ENCODE results near the gene GAB2. TPM values are rescaled to one million over a fixed set of nuclear protein-coding genes. Genes with fewer than 3 reads are reported as not detected.

Gene GAB2
- total RNA-seq, 6 experiments from 2014 or later: 3.8 to 10.2 (median 4.5) TPM

- ATAC-seq: peak in 1 of 4 donors; percentile 12
- intact Hi-C loops (cut with DNase I): no loop called here
- H3K27me3 ChIP-seq: no peaks in the 10 kb centered on the region
- H3K4me3 ChIP-seq: no peak overlapping the region
- 82% methylated on average over 1 of the region's 1 CpG for WGBS (ENCODE audit: insufficient coverage, low coverage, low lambda C conversion rate, missing lambda C conversion rate)
- no peak overlapping the region for H3K27ac ChIP-seq
- TF ChIP-seq, protein P1, sequence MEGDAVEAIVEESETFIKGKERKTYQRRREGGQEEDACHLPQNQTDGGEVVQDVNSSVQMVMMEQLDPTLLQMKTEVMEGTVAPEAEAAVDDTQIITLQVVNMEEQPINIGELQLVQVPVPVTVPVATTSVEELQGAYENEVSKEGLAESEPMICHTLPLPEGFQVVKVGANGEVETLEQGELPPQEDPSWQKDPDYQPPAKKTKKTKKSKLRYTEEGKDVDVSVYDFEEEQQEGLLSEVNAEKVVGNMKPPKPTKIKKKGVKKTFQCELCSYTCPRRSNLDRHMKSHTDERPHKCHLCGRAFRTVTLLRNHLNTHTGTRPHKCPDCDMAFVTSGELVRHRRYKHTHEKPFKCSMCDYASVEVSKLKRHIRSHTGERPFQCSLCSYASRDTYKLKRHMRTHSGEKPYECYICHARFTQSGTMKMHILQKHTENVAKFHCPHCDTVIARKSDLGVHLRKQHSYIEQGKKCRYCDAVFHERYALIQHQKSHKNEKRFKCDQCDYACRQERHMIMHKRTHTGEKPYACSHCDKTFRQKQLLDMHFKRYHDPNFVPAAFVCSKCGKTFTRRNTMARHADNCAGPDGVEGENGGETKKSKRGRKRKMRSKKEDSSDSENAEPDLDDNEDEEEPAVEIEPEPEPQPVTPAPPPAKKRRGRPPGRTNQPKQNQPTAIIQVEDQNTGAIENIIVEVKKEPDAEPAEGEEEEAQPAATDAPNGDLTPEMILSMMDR (IDR thresholded peaks at IDR 0.05): no peak
- TF ChIP-seq POLR2A (IDR thresholded peaks at IDR 0.05): no peak
- no peaks in the 10 kb centered on the region for H3K9me3 ChIP-seq
- peaks cover 0 to 2% (median 0%) of the 10 kb centered on the region in 4 donors for H3K4me1 ChIP-seq
- no peak for DNase-seq
- peaks cover 0 to 5% (median 0%) of the 10 kb centered on the region in 4 donors for H3K36me3 ChIP-seq
These were observed 166.4 kb downstream of the GAB2 start for GRCh38 chr11:78251083-78251775.

- Histone ChIP-seq H3K27ac (no peak overlapping the region), H3K4me3 (no peak overlapping the region), H3K27me3 (no peaks in the 10 kb centered on the region), H3K4me1 (no peaks in the 10 kb centered on the region), H3K9me3 (no peaks in the 10 kb centered on the region), H3K36me3 (peaks cover 0 to 5% (median 0%) of the 10 kb centered on the region in 4 donors)
- TF ChIP-seq POLR2A (IDR thresholded peaks at IDR 0.05): no peak
- TF ChIP-seq, protein P1 (IDR thresholded peaks at IDR 0.05): no peak
- intact Hi-C loops (cut with DNase I): no loop called here
- 97% methylated on average over 5 of the region's 8 CpGs for WGBS (ENCODE audit: insufficient coverage, low coverage, low lambda C conversion rate, missing lambda C conversion rate)
- ATAC-seq (no peak), DNase-seq (no peak)
These were observed 167.5 kb downstream of the GAB2 start for GRCh38 chr11:78250099-78250498.

GRCh38 chr11:78248903-78249302 is 168.7 kb downstream of the GAB2 start:
- TF ChIP-seq, protein P1 (IDR thresholded peaks at IDR 0.05): no peak
- no peak for TF ChIP-seq POLR2A (IDR thresholded peaks at IDR 0.05)
- ATAC-seq: no peak
- intact Hi-C loops (cut with DNase I): no loop called here

GRCh38 chr11:78248191-78248590 is 169.4 kb downstream of the GAB2 start:
- 93% methylated on average over 3 of the region's 3 CpGs for WGBS (ENCODE audit: insufficient coverage, low coverage, low lambda C conversion rate, missing lambda C conversion rate)
- H3K9me3 ChIP-seq: no peaks in the 10 kb centered on the region
- H3K4me1 ChIP-seq: no peaks in the 10 kb centered on the region
- H3K36me3 ChIP-seq: peaks cover 0 to 5% (median 0%) of the 10 kb centered on the region in 4 donors
- H3K27ac ChIP-seq: no peak overlapping the region
- TF ChIP-seq, protein P1 (IDR thresholded peaks at IDR 0.05): no peak
- TF ChIP-seq POLR2A (IDR thresholded peaks at IDR 0.05): no peak
- H3K4me3 ChIP-seq: no peak overlapping the region
- H3K27me3 ChIP-seq: no peaks in the 10 kb centered on the region
- no peak for ATAC-seq
- DNase-seq: no peak
- intact Hi-C loops (cut with DNase I): no loop called here

More at GRCh38 chr11:78248903-78249302, 168.7 kb downstream of the GAB2 start:
- Histone ChIP-seq H3K9me3 (no peaks in the 10 kb centered on the region), H3K27ac (no peak overlapping the region), H3K4me3 (no peak overlapping the region), H3K36me3 (peaks cover 0 to 5% (median 0%) of the 10 kb centered on the region in 4 donors), H3K4me1 (no peaks in the 10 kb centered on the region), H3K27me3 (no peaks in the 10 kb centered on the region)
- no peak for DNase-seq
